Spleen (tissue), 7 donors: ENCODE results near the gene MAN1B1.

Experiments used
- CTCF ChIP-seq, 11 experiments: fragments of 200-600 bp in 7 of 11; fragments of 450-650 bp in 4 of 11; sonication (generic) in 4 of 11; IDR thresholded peaks in 8 of 11; conservative IDR thresholded peaks in 3 of 11; 1 replicate in 7 of 11; 2 replicates in 4 of 11; pipeline versions ENCODE4 v1.4.0 to v1.8.0; 2016 to 2021; ENCODE audit warnings: antibody characterized with exemption in 11 of 11, inconsistent platforms in 4 of 11, mild to moderate bottlenecking in 1 of 11
- POLR2A ChIP-seq, 3 donors: fragments of 450-650 bp; IDR thresholded peaks; one replicate each; pipeline ENCODE4 v1.5.1; 2017; ENCODE audit warnings: antibody characterized with exemption in 3 of 3, mild to moderate bottlenecking in 1 of 3
- POLR2AphosphoS5 ChIP-seq, 3 donors: sonication (generic); formaldehyde crosslinking; IDR thresholded peaks; one replicate each; pipeline ENCODE4 v1.5.1; 2017; ENCODE audit warnings: antibody characterized with exemption in 3 of 3
- donor health status: DM: no; HTN: no; CAD: no; lungs with moderate emphysema.
- donor health status: DM: no; HTN: no; CAD: no.
- donor health status: DM: no; HTN: no; CAD: no.

- no peak for TF ChIP-seq POLR2A (IDR thresholded peaks at IDR 0.05)
- no peak for TF ChIP-seq CTCF (IDR thresholded peaks at IDR 0.05 in 8 of 11, conservative IDR thresholded peaks at IDR 0.05 in 3 of 11)
- TF ChIP-seq POLR2AphosphoS5 (IDR thresholded peaks at IDR 0.05): peak in 1 of 3 donors; percentile 4
Observed at GRCh38 chr9:137111788-137112563, 25.2 kb downstream of the MAN1B1 start.
